ENCODE data around the gene KLHDC4. TPM values are rescaled to one million over a fixed set of nuclear protein-coding genes. Genes with fewer than 3 reads are reported as not detected.

KLHDC4 gene
- total and polyA plus RNA-seq, 10 of the 15 experiments (the other 5 are each of a cell fraction or from before 2014, with no cell fraction given), result 0.80 to 62.1 (median 32.8) TPM

DNA sequence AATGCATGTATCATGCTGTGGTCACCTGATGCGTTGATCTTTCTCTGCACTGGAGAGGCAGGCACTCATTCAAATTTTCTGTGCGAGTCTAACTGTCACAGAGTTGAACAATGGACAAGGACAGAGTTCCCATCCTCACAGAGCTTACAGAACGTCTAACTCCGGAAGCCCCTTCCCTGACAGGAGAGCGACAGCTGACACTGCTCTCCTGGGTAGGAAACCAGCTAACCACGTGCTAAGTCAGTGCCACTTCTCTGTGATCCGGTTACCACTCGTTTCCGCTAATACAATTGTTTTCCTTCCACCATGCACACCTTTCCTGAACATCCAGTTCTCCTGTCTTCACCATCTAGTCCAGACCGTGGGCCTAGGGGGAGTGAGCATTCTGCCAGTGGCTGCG, 11.3 kb downstream of the KLHDC4 start:
- Histone ChIP-seq H3K9me3 (replicated peaks; ENCODE audit: control insufficient read depth, insufficient read depth, low read length) (no peaks in the 10 kb centered on the region), H4K20me1 (ENCODE audit: control insufficient read depth, insufficient read depth) (no peaks in the 10 kb centered on the region), H3K36me3 (ENCODE audit: control insufficient read depth in 2 of 2, insufficient read depth in 2 of 2, low read length in 1 of 2) (peaks cover 16 to 24% of the 10 kb centered on the region in 2 experiments; a peak in 3 of 4 replicates), H2AFZ (ENCODE audit: control insufficient read depth, low read depth, low read length) (no peak overlapping the region), H3K4me3 (no peak overlapping the region), H3K27me3 (replicated peaks in 1 of 2; ENCODE audit: control insufficient read depth in 2 of 2, insufficient read depth in 2 of 2, low read length in 1 of 2) (no peaks in the 10 kb centered on the region), H3K27ac (ENCODE audit: control insufficient read depth, insufficient read depth) (no peak overlapping the region), H3K4me1 (ENCODE audit: control insufficient read depth, insufficient read depth, low read length) (no peaks in the 10 kb centered on the region), H3K9ac (ENCODE audit: control insufficient read depth, insufficient read depth, low read length) (no peak overlapping the region), H3K79me2 (ENCODE audit: control insufficient read depth, insufficient read depth, low read length) (no peaks in the 10 kb centered on the region), H3K4me2 (ENCODE audit: control insufficient read depth, insufficient read depth) (no peak overlapping the region)
- SMC1A ChIA-PET (ENCODE audit: uncharacterized antibody, unreplicated experiment), result no interaction called here
- in situ Hi-C loops (cut with MboI), result no loop called here
- WGBS (ENCODE audit: insufficient coverage, insufficient replicate concordance, low lambda C conversion rate, missing lambda C conversion rate), result 93% methylated on average over 11 of the region's 11 CpGs
- POLR2A ChIA-PET, result no interaction called here
- CTCF ChIA-PET, result interaction anchor here (1.1 kb wide), 1 partner anchor 14 kb away, joined by 5 read pairs; no protein-coding TSS in a partner anchor
- intact Hi-C loops (cut with micrococcal nuclease; ENCODE audit: unreplicated experiment), result no loop called here
- ATAC-seq, result no peak
- no TSS peak for BruUV-seq (replicated peaks)
- no peak for TF ChIP-seq TCF12 (IDR thresholded peaks at IDR 0.05; ENCODE audit: low read depth, low read length)
- no peak for DNase-seq (ENCODE audit: low read depth, low spot score)
- FAIRE-seq, result no peak
- RAD21 ChIA-PET (ENCODE audit: unreplicated experiment), result no interaction called here

DNA sequence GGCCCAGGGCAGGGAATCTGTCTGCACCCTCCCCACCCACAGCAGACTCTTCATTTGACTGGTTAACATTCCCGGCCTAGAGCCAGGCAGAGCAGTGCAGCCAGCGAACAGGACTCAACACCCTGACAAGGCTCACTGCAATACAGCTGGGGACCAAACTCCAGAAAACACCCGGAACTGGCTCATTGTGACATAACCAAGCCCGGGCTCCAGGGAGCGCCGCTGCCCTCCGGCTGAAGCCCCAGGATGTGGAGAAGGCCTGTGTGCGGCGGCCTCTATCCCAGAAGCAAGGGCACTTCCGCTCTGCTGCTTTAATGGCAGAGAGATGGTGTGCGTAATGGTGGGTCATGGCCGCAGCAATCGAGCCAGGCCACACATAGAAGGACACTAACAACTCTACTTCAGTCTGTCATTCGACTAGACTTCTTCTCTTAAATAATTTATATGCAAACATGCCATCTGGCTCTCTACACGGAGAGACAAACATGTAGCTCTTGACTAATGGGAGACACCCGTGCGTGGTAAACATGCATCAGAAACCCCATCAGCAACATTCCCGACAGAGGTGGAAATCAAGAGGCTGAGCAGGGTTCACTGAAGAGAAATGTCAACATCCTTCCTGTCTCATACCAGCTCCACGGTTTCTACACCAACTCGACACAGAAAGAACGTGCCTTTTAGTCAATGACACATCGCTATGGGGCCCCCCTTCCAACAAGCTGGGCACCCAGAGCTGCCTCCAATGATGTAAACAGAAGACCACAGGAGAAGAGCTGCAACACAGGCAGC, 18.0 kb downstream of the KLHDC4 start:
- Histone ChIP-seq H3K27me3 (replicated peaks in 1 of 2; ENCODE audit: control insufficient read depth in 2 of 2, insufficient read depth in 2 of 2, low read length in 1 of 2) (no peaks in the 10 kb centered on the region), H3K4me2 (ENCODE audit: control insufficient read depth, insufficient read depth) (no peak overlapping the region), H4K20me1 (ENCODE audit: control insufficient read depth, insufficient read depth) (no peaks in the 10 kb centered on the region), H3K36me3 (ENCODE audit: control insufficient read depth in 2 of 2, insufficient read depth in 2 of 2, low read length in 1 of 2) (peaks cover 8 to 45% of the 10 kb centered on the region in 2 experiments; a peak in 3 of 4 replicates), H3K27ac (ENCODE audit: control insufficient read depth, insufficient read depth) (no peak overlapping the region), H3K4me1 (ENCODE audit: control insufficient read depth, insufficient read depth, low read length) (no peaks in the 10 kb centered on the region), H3K9ac (ENCODE audit: control insufficient read depth, insufficient read depth, low read length) (no peak overlapping the region), H3K9me3 (replicated peaks; ENCODE audit: control insufficient read depth, insufficient read depth, low read length) (no peaks in the 10 kb centered on the region), H2AFZ (ENCODE audit: control insufficient read depth, low read depth, low read length) (no peak overlapping the region), H3K79me2 (ENCODE audit: control insufficient read depth, insufficient read depth, low read length) (no peaks in the 10 kb centered on the region), H3K4me3 (no peak overlapping the region)
- FAIRE-seq, result no peak
- WGBS (ENCODE audit: insufficient coverage, insufficient replicate concordance, low lambda C conversion rate, missing lambda C conversion rate), result 90% methylated on average over 22 of the region's 22 CpGs
- ChIA-PET POLR2A (no interaction called here), CTCF (interaction anchor here (1.3 kb wide), 1 partner anchor 21 kb away, joined by 7 read pairs; no protein-coding TSS in a partner anchor), SMC1A (ENCODE audit: uncharacterized antibody, unreplicated experiment) (no interaction called here), RAD21 (ENCODE audit: unreplicated experiment) (no interaction called here)
- intact Hi-C loops (cut with micrococcal nuclease; ENCODE audit: unreplicated experiment), result no loop called here
- no peak for DNase-seq (ENCODE audit: low read depth, low spot score)
- BruUV-seq (replicated peaks), result no TSS peak
- in situ Hi-C loops (cut with MboI), result no loop called here
- peak; percentile 23; the same call in 1 of the 2 replicates for TF ChIP-seq POLR2AphosphoS5 (IDR thresholded peaks at IDR 0.05; ENCODE audit: low read length)
- TF ChIP-seq, protein P1, sequence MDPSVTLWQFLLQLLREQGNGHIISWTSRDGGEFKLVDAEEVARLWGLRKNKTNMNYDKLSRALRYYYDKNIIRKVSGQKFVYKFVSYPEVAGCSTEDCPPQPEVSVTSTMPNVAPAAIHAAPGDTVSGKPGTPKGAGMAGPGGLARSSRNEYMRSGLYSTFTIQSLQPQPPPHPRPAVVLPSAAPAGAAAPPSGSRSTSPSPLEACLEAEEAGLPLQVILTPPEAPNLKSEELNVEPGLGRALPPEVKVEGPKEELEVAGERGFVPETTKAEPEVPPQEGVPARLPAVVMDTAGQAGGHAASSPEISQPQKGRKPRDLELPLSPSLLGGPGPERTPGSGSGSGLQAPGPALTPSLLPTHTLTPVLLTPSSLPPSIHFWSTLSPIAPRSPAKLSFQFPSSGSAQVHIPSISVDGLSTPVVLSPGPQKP (IDR thresholded peaks at IDR 0.05; ENCODE audit: low read depth, low read length), result no peak
- no peak for TF ChIP-seq PML (IDR thresholded peaks at IDR 0.05; ENCODE audit: low read length)
- no peak for ATAC-seq

All from GM12878 (cell line).